ENCODE measurements around the gene PGGHG.

PGGHG gene

DNA sequence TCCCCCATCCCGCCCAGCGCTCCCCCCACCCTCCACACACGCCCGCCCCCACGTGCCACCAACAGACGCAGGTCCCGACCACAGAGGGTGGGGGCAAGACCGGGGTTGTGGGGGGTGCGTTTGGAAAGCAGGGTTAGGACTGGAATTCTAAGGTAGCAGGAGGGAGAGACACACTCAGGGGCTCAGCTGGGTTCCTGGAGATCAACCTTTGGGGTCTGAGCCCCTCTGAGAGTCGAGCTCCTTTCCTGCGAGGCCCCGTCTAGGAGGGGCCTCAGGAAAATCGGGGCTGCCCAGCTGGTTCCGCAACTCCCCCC, 429 bp downstream of the PGGHG start:
- Histone ChIP-seq H4K20me1 (ENCODE audit: insufficient read depth, low read length, poor library complexity, severe bottlenecking) (peaks cover 3% of the 10 kb centered on the region), H3K9me3 (ENCODE audit: insufficient read depth, low read depth, low read length) (no peaks in the 10 kb centered on the region), H3K9ac (ENCODE audit: low read depth, low read length, poor library complexity, severe bottlenecking) (peak overlapping the region; percentile 76), H3K9me2 (replicated peaks; ENCODE audit: low read depth, low read length) (no peaks in the 10 kb centered on the region), H3K4me3 (ENCODE audit: low read length, poor library complexity, severe bottlenecking) (peak overlapping the region; percentile 93), H3F3A (ENCODE audit: low read depth) (no peaks in the 10 kb centered on the region), H3K4me2 (ENCODE audit: low read depth, low read length, poor library complexity, severe bottlenecking) (peak overlapping the region; percentile 98), H3K4me1 (ENCODE audit: insufficient read depth, low read length, poor library complexity, severe bottlenecking) (peaks cover 40% of the 10 kb centered on the region), H3K27me3 (ENCODE audit: insufficient read depth, low read length, poor library complexity, severe bottlenecking) (no peaks in the 10 kb centered on the region), H3K36me3 (ENCODE audit: insufficient read depth, low read length) (no peaks in the 10 kb centered on the region; the same call in 1 of the 2 replicates), H3K79me2 (ENCODE audit: insufficient read depth, low read length) (peaks cover 37% of the 10 kb centered on the region; the same call in 1 of the 2 replicates), H2AFZ (ENCODE audit: low read length) (no peak overlapping the region)
- TF ChIP-seq, protein P1, sequence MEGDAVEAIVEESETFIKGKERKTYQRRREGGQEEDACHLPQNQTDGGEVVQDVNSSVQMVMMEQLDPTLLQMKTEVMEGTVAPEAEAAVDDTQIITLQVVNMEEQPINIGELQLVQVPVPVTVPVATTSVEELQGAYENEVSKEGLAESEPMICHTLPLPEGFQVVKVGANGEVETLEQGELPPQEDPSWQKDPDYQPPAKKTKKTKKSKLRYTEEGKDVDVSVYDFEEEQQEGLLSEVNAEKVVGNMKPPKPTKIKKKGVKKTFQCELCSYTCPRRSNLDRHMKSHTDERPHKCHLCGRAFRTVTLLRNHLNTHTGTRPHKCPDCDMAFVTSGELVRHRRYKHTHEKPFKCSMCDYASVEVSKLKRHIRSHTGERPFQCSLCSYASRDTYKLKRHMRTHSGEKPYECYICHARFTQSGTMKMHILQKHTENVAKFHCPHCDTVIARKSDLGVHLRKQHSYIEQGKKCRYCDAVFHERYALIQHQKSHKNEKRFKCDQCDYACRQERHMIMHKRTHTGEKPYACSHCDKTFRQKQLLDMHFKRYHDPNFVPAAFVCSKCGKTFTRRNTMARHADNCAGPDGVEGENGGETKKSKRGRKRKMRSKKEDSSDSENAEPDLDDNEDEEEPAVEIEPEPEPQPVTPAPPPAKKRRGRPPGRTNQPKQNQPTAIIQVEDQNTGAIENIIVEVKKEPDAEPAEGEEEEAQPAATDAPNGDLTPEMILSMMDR (conservative IDR thresholded peaks at IDR 0.05; ENCODE audit: low read length) = no peak
- no peak for TF ChIP-seq EZH2phosphoT487 (IDR thresholded peaks at IDR 0.05; ENCODE audit: borderline replicate concordance)

DNA sequence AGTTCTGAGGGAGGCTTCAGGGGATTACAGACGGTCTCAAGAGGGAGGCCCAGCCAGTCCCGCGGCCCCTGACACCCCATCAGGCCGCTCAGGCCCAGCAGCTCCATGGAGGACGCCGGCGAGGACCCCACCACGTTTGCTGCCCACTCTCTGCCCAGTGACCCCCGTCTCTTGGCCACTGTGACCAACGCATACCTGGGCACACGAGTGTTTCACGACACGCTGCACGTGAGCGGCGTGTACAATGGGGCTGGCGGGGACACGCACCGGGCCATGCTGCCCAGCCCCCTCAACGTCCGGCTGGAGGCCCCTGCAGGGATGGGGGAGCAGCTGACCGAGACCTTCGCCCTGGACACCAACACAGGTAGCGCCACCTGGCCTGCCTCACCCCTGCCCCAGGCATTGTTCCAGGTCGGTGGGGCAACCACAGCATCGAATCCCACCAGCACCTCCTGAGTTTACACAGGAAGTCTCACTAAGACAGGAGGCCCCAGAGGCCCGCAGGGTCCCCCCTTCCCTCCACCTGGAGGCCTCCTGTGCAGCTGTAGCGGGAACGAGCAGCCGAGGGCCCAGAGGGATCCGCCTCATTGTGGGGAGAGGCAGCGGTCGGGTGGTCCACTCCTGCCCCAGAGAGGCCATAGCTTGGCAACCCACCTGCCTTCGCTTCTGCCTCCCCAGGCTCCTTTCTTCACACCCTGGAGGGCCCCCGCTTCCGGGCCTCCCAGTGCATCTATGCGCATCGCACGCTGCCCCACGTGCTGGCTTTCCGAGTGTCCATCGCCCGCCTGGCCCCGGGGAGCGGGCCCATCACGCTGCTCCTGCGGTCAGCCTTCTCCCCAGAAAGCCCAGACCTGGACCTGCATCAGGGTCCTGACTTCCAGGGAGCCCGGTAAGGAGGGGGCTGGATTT, 1.0 kb downstream of the PGGHG start:
- Histone ChIP-seq H3K4me1 (ENCODE audit: insufficient read depth, low read length, poor library complexity, severe bottlenecking) (peaks cover 40% of the 10 kb centered on the region), H3F3A (ENCODE audit: low read depth) (no peaks in the 10 kb centered on the region), H3K36me3 (ENCODE audit: insufficient read depth, low read length) (no peaks in the 10 kb centered on the region; the same call in 1 of the 2 replicates), H3K79me2 (ENCODE audit: insufficient read depth, low read length) (peaks cover 37% of the 10 kb centered on the region; the same call in 1 of the 2 replicates), H3K27me3 (ENCODE audit: insufficient read depth, low read length, poor library complexity, severe bottlenecking) (no peaks in the 10 kb centered on the region), H3K9me3 (ENCODE audit: insufficient read depth, low read depth, low read length) (no peaks in the 10 kb centered on the region), H4K20me1 (ENCODE audit: insufficient read depth, low read length, poor library complexity, severe bottlenecking) (peaks cover 3% of the 10 kb centered on the region), H3K9ac (ENCODE audit: low read depth, low read length, poor library complexity, severe bottlenecking) (peak overlapping the region; percentile 76), H3K4me3 (ENCODE audit: low read length, poor library complexity, severe bottlenecking) (peak overlapping the region; percentile 93), H3K4me2 (ENCODE audit: low read depth, low read length, poor library complexity, severe bottlenecking) (peak overlapping the region; percentile 98), H2AFZ (ENCODE audit: low read length) (no peak overlapping the region), H3K9me2 (replicated peaks; ENCODE audit: low read depth, low read length) (no peaks in the 10 kb centered on the region)
- TF ChIP-seq, protein P1 (conservative IDR thresholded peaks at IDR 0.05; ENCODE audit: low read length) = no peak
- no peak for TF ChIP-seq EZH2phosphoT487 (IDR thresholded peaks at IDR 0.05; ENCODE audit: borderline replicate concordance)

DNA sequence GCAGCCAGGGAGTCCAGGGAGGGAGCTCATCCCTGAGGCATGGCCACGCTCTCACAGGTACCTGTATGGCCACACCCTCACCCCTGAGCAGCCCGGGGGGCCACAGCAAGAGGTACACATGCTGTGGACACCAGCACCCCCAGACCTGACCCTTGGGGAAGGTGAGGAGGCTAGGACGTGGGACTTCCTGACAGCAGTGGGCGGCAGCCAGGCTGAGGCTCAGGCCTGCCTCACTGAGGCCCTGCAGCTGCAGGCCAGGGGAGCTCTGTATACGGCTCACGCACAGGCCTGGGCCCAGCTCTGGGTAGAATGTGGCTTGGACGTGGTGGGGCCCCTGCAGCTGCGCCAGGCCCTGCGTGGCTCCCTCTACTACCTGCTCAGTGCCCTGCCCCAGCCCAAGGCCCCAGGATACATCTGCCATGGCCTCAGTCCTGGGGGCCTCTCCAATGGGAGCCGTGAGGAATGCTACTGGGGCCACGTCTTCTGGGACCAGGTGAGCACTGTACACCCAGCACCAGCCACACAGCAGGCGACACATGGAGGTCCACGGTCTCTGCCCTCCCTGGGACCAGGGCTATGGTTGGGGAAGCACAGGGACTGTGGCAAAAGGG, 1.8 kb downstream of the PGGHG start:
- peaks cover 40% of the 10 kb centered on the region for H3K4me1 ChIP-seq (ENCODE audit: insufficient read depth, low read length, poor library complexity, severe bottlenecking)
- H4K20me1 ChIP-seq (ENCODE audit: insufficient read depth, low read length, poor library complexity, severe bottlenecking) = peaks cover 3% of the 10 kb centered on the region
- peak overlapping the region; percentile 76 for H3K9ac ChIP-seq (ENCODE audit: low read depth, low read length, poor library complexity, severe bottlenecking)
- H3K4me3 ChIP-seq (ENCODE audit: low read length, poor library complexity, severe bottlenecking) = peak overlapping the region; percentile 93
- H3K4me2 ChIP-seq (ENCODE audit: low read depth, low read length, poor library complexity, severe bottlenecking) = peak overlapping the region; percentile 98
- no peaks in the 10 kb centered on the region for H3F3A ChIP-seq (ENCODE audit: low read depth)
- no peaks in the 10 kb centered on the region; the same call in 1 of the 2 replicates for H3K36me3 ChIP-seq (ENCODE audit: insufficient read depth, low read length)
- H3K79me2 ChIP-seq (ENCODE audit: insufficient read depth, low read length) = peaks cover 37% of the 10 kb centered on the region; the same call in 1 of the 2 replicates
- TF ChIP-seq, protein P1 (conservative IDR thresholded peaks at IDR 0.05; ENCODE audit: low read length) = no peak
- no peak for TF ChIP-seq EZH2phosphoT487 (IDR thresholded peaks at IDR 0.05; ENCODE audit: borderline replicate concordance)
- no peaks in the 10 kb centered on the region for H3K9me3 ChIP-seq (ENCODE audit: insufficient read depth, low read depth, low read length)
- no peak overlapping the region for H2AFZ ChIP-seq (ENCODE audit: low read length)
- no peaks in the 10 kb centered on the region for H3K27me3 ChIP-seq (ENCODE audit: insufficient read depth, low read length, poor library complexity, severe bottlenecking)
- H3K9me2 ChIP-seq (replicated peaks; ENCODE audit: low read depth, low read length) = no peaks in the 10 kb centered on the region
